GM12875 (cell line): ENCODE results near the gene MRPS22.

ENCODE experiments used
- H3K4me3 ChIP-seq: one replicate; pipeline ENCODE4 v1.5.1; 2011; ENCODE audit warnings: low read depth, low read length, control low read depth
- CTCF ChIP-seq: IDR thresholded peaks from 2 replicates; pipeline ENCODE4 v1.5.1; 2011; ENCODE audit warnings: low read depth, mild to moderate bottlenecking, control low read depth, inconsistent platforms, low read length, moderate library complexity, borderline replicate concordance; ENCODE audit not compliant: insufficient read depth

MRPS22 gene

GRCh38 chr3:139355891-139356290, 12.1 kb downstream of the MRPS22 start:
- no peak overlapping the region for H3K4me3 ChIP-seq
- no peak for TF ChIP-seq CTCF

GRCh38 chr3:139357899-139358298, 14.1 kb downstream of the MRPS22 start:
- TF ChIP-seq CTCF: no peak
- no peak overlapping the region for H3K4me3 ChIP-seq

GRCh38 chr3:139358841-139359562, 15.2 kb downstream of the MRPS22 start:
- H3K4me3 ChIP-seq: no peak overlapping the region
- no peak for TF ChIP-seq CTCF

GRCh38 chr3:139361276-139361675, 17.5 kb downstream of the MRPS22 start:
- TF ChIP-seq CTCF: no peak
- no peak overlapping the region for H3K4me3 ChIP-seq

- TF ChIP-seq CTCF: no peak
- H3K4me3 ChIP-seq: no peak overlapping the region
Observed at GRCh38 chr3:139364549-139364948, 20.7 kb downstream of the MRPS22 start.

GRCh38 chr3:139374099-139374498, 30.3 kb downstream of the MRPS22 start:
- TF ChIP-seq CTCF: no peak
- no peak overlapping the region for H3K4me3 ChIP-seq

- H3K4me3 ChIP-seq: no peak overlapping the region
- TF ChIP-seq CTCF: no peak
Observed at GRCh38 chr3:139377378-139377777, 33.6 kb downstream of the MRPS22 start.
